IPS-18c (cell line): Measurements from ENCODE around the gene LRCH1.
"Not testable (repeated sequence)": the region's sequence is repeated elsewhere in the genome, so short reads cannot be mapped to it uniquely, and the experiment has no call there.

ENCODE experiments used
- H3K4me3 ChIP-seq: 2 replicates; pipeline ENCODE4 v1.7.0; 2013; ENCODE audit warnings: low read depth, mild to moderate bottlenecking, low read length, moderate library complexity; ENCODE audit not compliant: insufficient read depth
- H3K9me3 ChIP-seq: one replicate; pipeline ENCODE4 v1.6.1; 2013; ENCODE audit warnings: mild to moderate bottlenecking, low read length, moderate library complexity; ENCODE audit not compliant: control insufficient read depth, insufficient read depth

Gene LRCH1, protein sequence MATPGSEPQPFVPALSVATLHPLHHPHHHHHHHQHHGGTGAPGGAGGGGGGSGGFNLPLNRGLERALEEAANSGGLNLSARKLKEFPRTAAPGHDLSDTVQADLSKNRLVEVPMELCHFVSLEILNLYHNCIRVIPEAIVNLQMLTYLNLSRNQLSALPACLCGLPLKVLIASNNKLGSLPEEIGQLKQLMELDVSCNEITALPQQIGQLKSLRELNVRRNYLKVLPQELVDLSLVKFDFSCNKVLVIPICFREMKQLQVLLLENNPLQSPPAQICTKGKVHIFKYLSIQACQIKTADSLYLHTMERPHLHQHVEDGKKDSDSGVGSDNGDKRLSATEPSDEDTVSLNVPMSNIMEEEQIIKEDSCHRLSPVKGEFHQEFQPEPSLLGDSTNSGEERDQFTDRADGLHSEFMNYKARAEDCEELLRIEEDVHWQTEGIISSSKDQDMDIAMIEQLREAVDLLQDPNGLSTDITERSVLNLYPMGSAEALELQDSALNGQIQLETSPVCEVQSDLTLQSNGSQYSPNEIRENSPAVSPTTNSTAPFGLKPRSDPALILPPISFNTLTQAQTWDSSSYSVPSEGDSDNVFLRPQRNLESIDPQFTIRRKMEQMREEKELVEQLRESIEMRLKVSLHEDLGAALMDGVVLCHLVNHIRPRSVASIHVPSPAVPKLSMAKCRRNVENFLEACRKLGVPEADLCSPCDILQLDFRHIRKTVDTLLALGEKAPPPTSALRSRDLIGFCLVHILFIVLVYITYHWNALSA

DNA sequence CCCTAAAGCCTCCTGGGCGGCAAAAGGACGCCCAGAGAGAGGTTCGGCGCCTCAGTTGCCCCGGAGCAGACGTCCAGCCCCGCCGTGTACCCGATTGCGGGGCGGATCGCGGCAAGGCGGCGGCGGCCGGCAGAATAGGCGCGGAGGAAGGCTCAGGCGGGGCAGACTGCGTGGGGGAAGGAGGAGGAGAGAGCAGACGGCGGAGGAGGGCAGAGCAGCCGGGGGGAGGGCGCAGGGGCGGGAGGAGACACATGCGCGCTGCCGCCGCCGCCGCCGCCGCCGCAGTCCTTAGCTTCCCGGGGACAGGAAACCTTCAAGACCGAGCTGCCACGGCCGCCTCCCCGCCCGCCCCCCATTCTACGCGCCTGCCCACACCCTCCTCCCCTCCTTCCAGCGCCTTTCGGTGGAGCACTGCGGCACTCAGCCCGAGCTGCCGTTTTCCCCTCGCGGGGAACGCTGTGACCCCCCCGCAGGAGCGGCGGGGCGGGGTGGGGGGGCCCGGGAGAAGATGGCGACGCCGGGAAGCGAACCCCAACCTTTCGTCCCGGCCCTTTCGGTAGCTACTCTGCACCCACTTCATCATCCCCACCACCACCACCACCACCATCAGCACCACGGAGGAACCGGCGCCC lies at the start of gene LRCH1:
Gene LRCH1 (plus strand): TSS at position 282 of the 632 bp plus-strand sequence. CDS start 227 bp downstream, at position 509.
- Histone ChIP-seq H3K9me3 (no peaks in the 10 kb centered on the region), H3K4me3 (peak within 1 kb of the TSS; percentile 85)

DNA sequence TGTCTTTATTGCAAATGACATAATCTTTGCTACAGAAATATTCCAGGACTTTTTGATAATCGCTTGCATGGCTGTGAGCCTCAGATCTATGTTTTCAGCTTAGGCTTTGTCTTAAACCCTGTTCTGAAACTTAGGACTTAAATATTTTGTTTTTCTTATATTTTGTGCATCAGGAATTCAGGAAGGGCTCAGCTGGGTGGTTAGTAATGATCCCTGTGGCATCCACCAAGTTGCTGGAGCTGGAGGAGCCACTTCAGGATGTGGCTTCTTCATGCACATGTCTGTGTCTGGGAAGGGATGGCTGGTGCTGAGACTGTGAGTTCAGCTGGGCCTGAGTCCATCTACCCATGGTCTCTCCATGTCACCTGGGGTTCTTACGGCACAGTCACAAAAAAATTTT lies 48.9 kb upstream of the LRCH1 start:
- Histone ChIP-seq H3K9me3 (no peaks in the 10 kb centered on the region), H3K4me3 (no peak overlapping the region)

DNA sequence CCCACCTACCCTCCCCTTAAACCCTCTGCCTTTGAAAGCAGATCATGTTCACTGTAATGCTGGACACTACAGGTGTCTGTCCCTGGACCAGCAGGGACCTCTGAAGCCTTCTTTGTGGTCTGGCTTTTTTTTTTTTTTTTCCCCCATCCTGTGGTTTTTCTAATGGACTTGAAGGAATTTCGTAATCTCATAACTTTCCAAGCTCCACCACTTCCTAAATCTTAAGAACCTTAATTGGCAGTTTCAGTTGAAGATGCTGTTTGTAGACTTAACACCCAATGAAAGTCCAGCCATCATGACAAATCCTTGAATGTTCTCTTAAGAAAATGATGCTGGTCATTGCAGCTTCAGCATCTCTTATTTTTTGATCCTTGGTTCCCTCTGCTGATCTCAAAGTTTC lies 45.0 kb upstream of the LRCH1 start:
- Histone ChIP-seq H3K9me3 (no peaks in the 10 kb centered on the region), H3K4me3 (no peak overlapping the region)

DNA sequence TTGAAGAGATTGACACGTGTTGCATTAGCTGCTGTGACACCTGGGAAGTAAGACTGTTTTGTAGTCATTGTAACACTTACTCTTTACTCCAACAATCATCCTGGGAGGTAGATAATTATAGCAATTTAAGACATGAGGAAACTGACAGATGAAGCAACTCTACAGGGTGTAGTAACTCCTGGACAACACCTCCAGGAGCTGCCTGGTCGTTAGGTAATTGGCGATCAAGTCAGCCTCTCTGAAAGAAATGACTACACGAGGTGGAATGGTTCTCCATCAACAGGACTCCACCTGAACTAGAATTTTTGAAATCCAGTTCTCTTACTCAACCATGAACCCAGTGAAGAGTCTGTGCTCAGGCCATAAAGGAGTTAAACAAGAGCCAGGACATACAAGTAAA lies 43.0 kb upstream of the LRCH1 start:
- Histone ChIP-seq H3K9me3 (no peaks in the 10 kb centered on the region), H3K4me3 (no peak overlapping the region)

DNA sequence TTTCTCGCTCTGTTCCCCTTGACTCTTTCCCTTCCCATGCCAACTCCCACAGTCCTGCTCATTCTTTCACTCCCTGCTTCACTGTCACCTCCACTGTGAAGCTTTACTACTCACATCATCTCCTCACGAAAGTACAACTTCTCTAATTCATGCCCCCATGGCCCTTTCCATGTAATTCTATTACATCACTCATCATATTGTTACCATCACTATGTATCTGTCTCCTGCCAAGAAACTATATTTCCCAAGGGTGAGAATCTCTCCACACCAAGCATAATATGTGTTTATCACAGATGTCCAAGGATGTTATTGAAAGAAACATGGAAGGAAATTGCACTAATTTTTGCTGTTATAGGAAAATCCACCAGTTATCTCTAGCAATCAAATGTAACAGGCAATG lies 37.2 kb upstream of the LRCH1 start:
- H3K9me3 ChIP-seq: no peaks in the 10 kb centered on the region
- no peak overlapping the region for H3K4me3 ChIP-seq

DNA sequence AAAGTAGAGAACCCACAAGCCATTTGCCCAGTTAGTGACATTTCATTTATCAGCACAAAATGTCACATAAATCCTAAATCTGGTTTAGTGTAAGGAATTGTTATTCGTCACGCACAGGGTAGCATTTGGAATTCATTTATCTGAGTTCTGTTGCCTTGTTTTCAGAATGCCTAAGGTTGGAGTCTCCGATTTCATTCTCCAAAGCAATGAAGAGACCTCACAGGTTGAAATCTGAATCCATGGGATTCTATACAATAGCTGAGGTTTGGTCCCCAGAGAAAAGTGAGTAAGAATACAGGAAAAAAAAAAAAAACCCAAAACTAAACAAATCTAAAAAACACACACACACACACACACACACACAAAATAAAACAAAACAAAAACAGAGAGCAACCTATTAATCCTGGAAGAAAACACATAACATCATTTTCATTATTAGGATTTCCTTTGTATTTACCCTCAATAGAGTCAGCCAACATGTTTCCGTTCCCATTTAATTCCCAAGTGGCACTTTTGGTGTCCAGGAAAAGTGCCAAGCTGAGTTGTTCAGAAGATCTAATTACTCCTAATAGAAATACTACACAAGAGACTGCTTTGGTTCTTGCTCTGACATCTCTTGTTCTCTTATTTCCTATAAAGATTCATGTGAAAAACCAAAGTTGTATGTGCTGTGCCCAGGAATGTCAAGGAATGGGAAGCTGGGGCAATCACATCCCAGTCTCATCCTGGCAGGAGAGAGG lies 36.2 kb upstream of the LRCH1 start:
- H3K4me3 ChIP-seq: no peak overlapping the region
- peaks cover 4% of the 10 kb centered on the region for H3K9me3 ChIP-seq

DNA sequence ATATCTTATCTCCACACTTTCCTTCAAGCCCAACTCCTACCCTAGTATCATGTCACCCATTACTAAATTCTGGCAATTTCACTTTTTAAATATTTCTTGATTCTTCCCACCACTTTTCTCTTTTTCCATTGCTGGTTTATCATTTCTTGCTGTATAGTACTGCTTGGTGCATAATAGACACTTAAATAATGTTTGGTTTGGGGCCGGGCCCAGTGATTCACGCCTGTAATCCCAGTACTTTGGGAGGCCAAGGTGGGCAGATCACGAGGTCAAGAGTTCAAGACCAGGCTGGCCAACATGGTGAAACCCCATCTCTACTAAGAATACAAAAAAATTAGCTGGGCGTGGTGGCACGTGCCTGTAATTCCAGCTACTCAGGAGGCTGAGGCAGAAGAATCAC lies 35.2 kb upstream of the LRCH1 start:
- not testable (repeated sequence) for H3K4me3 ChIP-seq, H3K9me3 ChIP-seq

DNA sequence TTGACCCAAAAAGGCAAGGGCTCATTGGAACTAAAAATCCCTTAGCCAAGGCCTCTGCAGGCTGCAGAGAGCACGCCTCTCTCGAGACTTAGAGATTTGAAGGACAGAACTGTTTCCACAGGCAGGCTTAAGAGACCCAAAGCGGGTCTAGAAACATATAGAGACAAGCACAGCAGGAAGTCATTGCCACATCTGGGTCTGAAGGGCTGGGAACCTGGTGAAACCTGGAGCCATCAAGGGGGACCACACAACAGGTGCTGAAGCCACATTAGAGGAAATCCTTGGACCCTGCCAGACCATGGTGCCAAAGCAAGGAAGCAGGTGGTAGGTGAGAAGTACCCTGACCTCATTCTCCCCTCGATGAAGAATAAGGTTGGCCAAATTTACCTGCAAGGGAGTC lies 33.8 kb upstream of the LRCH1 start:
- Histone ChIP-seq H3K4me3 (no peak overlapping the region), H3K9me3 (peaks cover 4% of the 10 kb centered on the region)

DNA sequence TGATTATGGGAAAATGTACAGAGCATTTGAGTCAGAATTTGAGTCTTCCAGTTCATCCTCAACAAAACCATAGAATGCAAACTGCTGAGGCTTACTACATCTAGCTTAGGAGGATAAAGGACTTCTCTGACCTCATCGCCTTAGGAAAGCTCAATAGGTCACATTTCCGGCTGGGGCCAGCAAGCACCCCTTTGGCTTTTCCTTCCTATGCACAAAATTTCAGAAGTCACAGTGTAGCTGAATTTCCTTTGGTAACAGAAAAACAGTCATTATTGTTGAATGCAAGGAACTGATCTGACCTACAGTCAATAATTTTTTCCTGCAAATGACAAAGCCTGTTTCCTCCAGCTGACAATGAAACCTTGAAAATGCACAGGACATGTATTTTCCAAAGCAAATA lies 32.8 kb upstream of the LRCH1 start:
- H3K4me3 ChIP-seq: no peak overlapping the region
- H3K9me3 ChIP-seq: peaks cover 4% of the 10 kb centered on the region

DNA sequence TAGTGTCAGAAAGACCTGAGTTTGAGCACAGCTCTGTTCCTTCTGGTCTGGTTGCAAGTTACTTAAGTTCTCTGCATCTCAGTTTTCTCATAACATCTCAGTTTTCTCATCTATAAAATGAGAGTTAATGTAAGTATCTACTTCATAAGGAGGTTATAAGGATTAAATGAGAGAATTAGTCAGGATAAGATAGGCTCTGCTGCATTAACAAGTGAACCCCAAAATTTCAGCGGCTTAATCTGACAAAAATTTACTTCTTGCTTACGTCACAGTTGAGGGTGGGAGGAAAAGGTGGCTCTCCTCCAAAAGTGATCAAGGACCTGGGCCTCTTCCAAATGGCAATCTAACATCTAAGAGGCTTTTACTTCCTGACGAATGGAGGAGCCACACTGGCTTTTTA lies 31.5 kb upstream of the LRCH1 start:
- H3K9me3 ChIP-seq: peaks cover 4% of the 10 kb centered on the region
- no peak overlapping the region for H3K4me3 ChIP-seq

DNA sequence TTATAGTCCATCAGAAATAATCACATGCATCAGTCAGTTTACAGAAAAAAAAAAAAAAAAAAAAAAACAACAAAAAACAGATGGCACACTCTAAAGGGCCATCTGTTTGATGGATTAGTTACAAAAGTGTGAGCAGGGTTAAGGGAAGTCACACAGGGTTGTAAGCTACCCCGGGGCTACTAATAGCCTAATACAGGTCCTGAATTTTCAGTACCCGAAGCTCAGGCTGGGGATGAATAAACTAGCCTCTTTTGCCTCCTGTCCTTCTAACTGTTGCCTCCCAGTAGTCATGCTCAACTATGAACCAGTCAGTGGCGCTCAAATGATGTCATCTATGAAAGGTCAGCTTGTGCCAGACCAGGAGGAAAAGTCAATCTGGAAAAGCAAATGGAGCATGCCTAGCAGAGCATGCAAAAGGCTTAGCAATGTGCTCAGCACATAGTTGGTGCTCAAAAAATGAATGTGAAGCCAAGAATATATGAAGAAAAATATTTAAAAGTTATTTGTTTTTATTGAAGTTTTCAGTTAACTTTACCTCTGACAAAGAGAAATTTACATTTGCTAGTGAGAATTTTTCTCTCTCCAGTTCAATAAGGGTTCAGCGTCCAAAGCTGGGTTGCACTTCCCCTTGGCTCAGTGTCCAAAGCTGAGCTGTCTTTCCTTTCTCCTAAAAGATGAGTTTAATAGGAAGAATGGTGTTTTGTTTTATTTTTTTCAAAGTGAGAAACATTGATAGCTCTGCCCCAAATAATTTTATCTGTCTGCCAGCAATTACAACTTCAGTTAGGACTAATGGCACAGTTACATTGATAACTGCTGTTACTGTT lies 30.8 kb upstream of the LRCH1 start:
- peaks cover 4% of the 10 kb centered on the region for H3K9me3 ChIP-seq
- no peak overlapping the region for H3K4me3 ChIP-seq

DNA sequence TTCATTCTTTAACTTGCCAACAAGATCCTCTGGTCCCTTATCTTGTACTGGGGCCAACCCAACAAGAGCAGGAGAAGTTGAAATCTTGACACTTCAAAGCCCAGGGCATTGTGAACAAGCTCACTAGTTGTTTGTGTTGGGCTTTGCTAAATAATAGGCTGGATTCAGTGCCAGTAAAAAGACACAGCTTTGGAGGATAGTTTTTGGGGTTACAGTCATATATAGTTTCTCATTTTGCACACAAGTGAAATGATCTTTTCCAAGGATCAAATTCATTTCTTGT lies 30.3 kb upstream of the LRCH1 start:
- Histone ChIP-seq H3K9me3 (peaks cover 4% of the 10 kb centered on the region), H3K4me3 (no peak overlapping the region)

DNA sequence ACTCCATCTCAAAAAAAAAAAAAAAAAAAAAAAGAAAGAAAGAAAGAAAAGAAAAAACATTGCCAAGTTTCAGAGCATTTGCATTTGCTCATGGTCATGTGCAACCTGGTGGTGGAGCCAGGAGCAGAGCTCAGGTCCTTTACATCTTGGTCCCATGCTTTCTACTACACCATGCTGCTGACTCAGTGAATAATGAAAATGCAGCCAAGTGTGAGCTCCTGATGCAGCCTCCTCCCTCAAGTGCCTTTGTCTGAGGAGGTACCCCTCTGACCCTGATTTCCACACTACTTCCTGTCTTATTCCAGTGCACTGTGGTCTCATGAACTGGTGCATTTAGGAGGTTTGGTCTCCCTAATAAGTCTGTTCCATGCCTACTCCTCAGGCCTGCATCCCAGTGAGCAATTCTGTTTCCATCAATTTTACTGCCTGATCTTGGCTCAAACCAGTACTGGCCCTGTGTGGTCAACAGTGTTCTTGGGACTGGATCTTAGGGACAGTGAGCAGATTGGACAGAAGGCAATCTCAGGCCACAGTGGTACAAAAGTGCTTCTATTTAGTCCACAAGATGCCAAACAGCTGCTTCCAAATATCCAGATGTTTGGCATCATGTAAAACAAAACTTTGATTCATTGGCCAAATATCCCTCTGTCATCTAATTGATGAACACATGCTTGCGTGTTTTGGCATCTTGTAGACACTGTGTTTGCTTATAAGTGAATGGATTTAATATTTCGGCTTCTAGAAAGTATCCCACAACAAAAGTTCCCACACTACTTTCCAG lies 28.8 kb upstream of the LRCH1 start:
- no peak overlapping the region for H3K4me3 ChIP-seq
- peaks cover 4% of the 10 kb centered on the region for H3K9me3 ChIP-seq

DNA sequence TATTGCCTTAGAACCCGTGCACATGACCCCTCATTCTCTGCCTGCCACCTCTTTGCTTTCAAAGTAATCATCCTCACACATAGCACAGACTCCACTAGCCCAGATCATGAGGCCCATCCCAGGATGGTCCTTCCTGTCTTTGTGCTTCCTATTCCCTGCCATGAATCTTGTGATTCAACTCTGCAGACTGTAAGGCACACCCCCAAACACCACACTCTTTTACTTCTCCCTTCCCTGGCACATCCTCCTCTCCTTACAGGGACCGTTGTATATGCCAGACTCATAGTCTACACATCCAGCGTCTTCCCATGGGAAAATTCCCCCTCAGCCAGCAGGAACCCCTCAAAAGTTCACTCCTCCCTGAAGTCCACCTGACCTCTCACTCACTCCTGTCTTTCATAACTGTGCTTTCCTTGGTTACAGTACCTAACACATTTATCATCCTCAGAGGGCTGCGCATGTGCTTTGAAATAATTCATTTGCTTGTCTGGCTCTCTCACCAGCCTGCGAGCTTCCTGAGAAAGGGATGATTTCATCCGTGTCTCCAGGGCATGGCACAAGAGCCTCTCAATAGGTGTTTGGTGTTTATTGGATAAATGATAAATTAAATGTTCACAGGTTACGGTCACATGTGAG lies 26.8 kb upstream of the LRCH1 start:
- Histone ChIP-seq H3K9me3 (peaks cover 3% of the 10 kb centered on the region), H3K4me3 (no peak overlapping the region)

DNA sequence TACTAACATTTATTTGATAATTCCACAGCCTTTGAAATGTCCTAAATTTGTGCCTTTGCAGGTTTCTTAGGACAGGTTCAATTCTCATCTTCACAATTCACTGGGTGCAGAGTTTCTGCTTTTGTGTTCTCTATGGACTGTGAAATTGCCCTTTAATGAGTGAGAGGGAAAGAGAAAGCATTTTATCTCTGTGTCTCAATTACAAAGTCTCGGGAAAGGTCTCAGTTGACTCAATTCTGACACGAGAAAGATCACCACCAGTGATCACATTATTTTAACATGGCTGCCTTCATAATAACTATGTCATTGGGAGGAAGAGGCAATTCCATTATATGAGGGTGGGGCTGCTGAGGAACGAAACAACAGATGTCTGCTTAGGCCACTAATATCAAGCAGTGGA lies 26.2 kb upstream of the LRCH1 start:
- Histone ChIP-seq H3K4me3 (no peak overlapping the region), H3K9me3 (no peaks in the 10 kb centered on the region)

DNA sequence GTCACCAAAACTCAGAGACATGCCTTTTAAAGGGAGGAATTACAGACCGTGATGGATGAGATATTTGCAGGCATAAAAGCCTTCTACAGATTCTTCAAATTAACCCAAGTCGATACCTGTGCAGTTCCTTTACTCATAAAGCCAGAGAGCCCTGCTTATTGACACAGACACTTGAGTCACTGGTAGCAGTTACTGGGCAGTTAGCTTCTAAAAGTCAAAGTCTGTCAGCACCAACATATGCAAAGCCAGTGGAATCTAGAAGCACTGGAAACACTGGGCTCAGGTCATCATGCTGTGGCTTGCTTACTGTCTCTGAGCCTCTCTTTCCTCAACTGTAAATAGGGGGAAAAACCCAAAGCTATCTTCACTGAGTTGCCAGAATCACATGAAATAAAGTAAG lies 25.7 kb upstream of the LRCH1 start:
- Histone ChIP-seq H3K4me3 (no peak overlapping the region), H3K9me3 (no peaks in the 10 kb centered on the region)
